Measurements from ENCODE around the gene HS3ST3B1.

GRCh38 chr17:14306596-14306995 is 5.7 kb downstream of the HS3ST3B1 start:
- TF ChIP-seq, protein P1, sequence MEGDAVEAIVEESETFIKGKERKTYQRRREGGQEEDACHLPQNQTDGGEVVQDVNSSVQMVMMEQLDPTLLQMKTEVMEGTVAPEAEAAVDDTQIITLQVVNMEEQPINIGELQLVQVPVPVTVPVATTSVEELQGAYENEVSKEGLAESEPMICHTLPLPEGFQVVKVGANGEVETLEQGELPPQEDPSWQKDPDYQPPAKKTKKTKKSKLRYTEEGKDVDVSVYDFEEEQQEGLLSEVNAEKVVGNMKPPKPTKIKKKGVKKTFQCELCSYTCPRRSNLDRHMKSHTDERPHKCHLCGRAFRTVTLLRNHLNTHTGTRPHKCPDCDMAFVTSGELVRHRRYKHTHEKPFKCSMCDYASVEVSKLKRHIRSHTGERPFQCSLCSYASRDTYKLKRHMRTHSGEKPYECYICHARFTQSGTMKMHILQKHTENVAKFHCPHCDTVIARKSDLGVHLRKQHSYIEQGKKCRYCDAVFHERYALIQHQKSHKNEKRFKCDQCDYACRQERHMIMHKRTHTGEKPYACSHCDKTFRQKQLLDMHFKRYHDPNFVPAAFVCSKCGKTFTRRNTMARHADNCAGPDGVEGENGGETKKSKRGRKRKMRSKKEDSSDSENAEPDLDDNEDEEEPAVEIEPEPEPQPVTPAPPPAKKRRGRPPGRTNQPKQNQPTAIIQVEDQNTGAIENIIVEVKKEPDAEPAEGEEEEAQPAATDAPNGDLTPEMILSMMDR (IDR thresholded peaks at IDR 0.05), result no peak
- no peak for TF ChIP-seq POLR2A (IDR thresholded peaks at IDR 0.05)
